Germinal center (tissue), 1 donor: Measurements from ENCODE around the gene TMEM126B.
A peak's percentile ranks its signal among the peaks of the same experiment; 100 is the strongest.
"Not testable (repeated sequence)": the region's sequence is repeated elsewhere in the genome, so short reads cannot be mapped to it uniquely, and the experiment has no call there.

Source experiments
- DNase-seq: peaks from one replicate; pipeline ENCODE4 v3.0.0; 2012; ENCODE audit warnings: mixed read lengths, low spot score

The TMEM126B gene

DNA sequence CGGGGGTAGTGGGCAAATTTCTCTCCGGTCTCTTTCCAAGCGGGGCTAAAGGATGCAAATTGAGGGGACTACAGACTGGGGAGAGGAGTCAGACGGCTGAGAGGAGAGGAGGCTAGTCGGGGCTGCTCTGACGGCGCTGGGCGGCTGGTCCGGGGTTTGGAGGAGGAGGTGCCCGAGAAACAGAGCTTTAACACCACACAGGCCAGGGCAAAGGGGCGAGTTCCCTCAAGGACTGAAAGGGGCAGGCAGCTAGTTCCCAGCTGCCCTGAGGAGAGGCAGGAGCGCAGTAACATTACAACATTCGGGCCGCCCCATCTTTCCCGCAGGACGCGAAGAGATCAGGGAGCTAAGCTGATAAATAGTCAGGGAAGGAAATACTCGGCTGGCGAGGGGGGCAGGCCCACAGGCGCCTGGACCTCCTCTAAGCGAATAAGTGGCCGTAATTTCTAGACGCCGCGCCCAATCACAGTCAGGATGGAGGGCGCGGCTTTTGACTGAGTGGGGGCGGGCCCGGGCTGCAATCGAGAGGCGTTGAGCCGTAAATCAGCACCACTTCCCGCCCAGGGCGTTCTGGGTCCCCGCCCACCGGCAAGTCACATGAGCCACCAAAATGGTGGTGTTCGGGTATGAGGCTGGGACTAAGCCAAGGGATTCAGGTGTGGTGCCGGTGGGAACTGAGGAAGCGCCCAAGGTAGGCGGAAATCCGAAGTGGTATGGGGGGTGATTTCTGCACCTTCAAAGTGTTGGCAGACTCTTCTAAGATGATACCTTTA is at the start of gene TMEM126B:
Gene TMEM126B (plus strand): TSS at position 596 of the 773 bp plus-strand sequence. CDS start 15 bp downstream, at position 611.
- DNase-seq: peak; percentile 91

- DNase-seq: no peak
Measured at GRCh38 chr11:85582111-85582510, 46.3 kb upstream of the TMEM126B start.

- DNase-seq: no peak
Measured at GRCh38 chr11:85589373-85589772, 39.0 kb upstream of the TMEM126B start.

GRCh38 chr11:85590848-85591483 is 37.4 kb upstream of the TMEM126B start:
- DNase-seq: peak; percentile 3

DNA sequence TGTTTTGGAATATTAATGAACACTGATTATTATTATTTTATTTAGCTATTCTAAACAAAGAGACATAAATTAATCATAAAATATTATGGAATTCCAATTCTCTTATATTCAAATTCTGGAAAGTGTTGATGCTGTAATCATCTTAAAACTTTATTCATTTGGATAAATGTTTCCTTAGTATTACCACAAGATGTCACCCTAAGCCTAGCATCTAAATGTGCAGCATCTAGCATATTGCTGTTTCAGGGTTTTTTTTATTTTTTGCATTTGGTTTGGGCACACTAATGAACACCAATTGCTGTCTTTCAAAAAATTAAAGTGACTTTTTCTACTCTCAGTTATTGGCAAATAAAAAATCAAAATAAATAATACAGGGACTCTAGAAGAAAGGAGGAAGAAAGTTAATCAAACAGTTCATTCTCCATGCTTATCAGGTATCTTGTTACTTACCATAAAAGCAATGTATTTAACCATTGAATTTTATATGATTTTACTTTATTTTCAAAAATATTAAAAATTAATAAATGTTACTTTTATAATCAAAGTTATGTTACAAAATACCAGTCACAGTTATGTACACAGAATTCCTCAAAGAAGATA is 33.0 kb upstream of the TMEM126B start:
- peak; percentile 28 for DNase-seq

DNA sequence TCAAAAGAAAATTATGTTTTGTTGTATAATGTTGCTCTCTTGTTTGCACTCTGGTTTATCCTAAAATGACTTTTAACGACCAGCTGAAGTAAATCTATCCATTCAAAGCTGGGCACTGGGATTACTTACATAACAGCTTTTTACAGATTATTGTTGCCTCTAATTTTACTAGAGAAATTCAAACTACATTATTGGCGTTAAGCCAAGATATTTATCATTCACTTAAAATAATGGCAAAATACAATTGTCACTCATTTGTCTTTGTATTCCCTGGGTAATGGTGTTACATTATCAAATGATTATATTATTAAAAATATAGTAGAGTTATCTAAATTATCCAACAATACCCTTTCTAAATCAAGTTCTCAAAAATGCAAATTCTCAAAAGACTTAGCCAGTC is 31.5 kb upstream of the TMEM126B start:
- DNase-seq: no peak

- no peak for DNase-seq
Measured at GRCh38 chr11:85599083-85599482, 29.3 kb upstream of the TMEM126B start.

GRCh38 chr11:85602526-85603213 is 25.7 kb upstream of the TMEM126B start:
- no peak for DNase-seq

DNA sequence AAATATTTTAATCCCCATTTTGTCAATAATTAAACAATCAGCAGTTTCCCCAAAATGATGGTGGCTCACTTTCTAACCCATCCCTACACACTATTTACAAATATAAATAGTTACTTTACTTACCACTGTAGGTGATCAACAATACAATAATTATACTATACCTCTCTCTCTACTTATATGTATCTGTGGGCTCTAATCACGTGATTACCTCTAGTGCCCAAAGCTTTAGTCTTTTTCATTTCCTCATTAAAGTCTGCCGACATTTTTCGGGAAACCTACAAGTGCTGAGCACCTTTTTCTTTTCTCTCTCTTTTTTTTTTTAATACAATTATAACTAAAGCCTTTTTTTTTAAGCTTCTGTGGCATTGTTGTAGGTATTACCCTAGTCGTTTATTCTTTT is 25.2 kb upstream of the TMEM126B start:
- DNase-seq: no peak

DNA sequence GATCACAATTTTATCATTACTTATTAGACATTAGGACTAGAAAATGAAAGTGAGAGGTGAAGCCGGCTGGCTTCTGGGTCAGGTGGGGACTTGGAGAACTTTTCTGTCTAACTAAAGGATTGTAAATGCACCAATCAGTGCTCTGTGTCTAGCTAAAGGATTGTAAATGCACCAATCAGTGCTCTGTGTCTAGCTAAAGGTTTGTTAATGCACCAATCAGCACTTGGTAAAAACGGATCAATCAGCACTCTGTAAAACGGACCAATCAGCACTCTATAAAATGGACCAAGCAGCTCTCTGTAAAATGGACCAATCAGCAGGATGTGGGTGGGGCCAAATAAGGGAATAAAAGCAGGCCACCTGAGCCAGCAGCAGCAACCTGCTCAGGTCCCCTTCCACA is 22.2 kb upstream of the TMEM126B start:
- DNase-seq: not testable (repeated sequence)

GRCh38 chr11:85608621-85609020 is 19.8 kb upstream of the TMEM126B start:
- DNase-seq: not testable (repeated sequence)

- DNase-seq: not testable (repeated sequence)
Measured at GRCh38 chr11:85609286-85609685, 19.1 kb upstream of the TMEM126B start.

GRCh38 chr11:85611643-85612042 is 16.8 kb upstream of the TMEM126B start:
- DNase-seq: not testable (repeated sequence)

- DNase-seq: no peak
Measured at GRCh38 chr11:85619499-85619898, 8.9 kb upstream of the TMEM126B start.

- no peak for DNase-seq
Measured at GRCh38 chr11:85620256-85620655, 8.1 kb upstream of the TMEM126B start.

DNA sequence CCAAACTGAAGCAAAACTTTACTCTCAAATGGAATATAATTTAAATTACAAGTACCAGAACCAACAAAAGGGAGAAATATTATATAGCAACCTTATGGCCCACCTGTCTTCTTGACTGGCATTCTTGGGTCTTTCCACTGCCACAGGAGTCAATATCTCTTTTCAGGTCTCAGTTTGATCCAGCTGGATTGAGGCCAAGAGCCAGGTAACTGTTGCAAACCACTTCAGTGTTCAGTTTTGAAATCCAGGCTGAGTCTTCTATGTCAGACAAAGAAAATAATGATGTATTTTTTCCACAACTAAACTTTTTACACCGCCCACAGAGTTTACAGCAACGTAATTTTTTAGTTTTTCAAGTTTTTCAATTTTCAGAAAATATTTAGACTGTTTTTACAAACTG is 1.9 kb upstream of the TMEM126B start:
- DNase-seq: no peak

DNA sequence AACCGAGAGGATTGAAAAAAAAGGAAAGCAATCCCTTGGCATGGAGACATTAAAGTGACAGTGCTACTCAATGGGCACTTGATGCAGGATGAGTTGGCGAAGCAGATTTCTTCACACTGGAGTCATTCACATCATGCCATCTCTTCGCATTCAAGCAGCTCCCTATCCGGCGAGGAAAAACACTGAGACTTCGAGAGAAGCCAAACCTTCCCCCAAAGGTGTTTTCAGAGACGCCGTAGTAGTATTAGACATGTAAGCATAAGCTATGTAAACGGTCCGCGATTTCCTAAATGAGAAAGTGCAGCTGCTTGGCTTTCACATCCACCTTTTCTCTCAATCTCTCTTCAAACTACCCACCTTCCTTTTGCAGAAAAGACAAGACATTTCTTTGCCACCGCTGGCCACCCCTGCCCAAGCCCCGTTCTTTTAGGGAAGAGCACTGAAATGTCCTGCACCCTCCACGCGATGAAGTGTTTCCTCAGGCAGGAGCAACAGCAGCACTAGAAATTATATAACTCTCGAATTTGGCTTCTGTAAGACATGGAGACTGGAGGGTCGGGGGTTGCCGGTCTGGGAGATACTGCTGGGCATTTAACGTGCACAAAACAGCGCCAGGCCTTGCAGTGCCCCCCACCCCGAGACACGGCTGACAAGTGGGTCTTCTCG is 928 bp upstream of the TMEM126B start, which contains the start of gene DLG2:
Gene DLG2 (minus strand): TSS at position 13 of the 666 bp plus-strand sequence.
- DNase-seq: no peak

- DNase-seq: no peak
Measured at GRCh38 chr11:85628771-85629341, 463 bp downstream of the TMEM126B start.

DNA sequence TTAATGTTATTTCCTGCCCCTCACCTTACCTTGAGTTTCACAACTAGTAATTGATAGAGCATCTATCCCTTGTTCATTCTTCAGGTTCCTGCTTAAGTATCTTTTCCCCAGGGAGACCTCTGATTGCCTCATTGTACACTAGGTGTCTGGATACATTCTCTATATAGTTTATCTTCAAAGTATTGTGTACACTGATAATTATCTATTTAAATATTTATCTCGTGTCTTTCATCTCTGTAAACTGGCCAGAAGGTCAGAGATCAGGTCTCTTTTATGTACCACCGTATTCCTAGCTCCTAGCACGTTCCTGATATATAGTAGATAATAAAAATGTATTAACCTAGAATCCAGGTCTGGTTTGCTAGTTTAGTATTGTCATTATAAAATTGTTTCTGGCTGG is 6.4 kb downstream of the TMEM126B start:
- DNase-seq: no peak

DNA sequence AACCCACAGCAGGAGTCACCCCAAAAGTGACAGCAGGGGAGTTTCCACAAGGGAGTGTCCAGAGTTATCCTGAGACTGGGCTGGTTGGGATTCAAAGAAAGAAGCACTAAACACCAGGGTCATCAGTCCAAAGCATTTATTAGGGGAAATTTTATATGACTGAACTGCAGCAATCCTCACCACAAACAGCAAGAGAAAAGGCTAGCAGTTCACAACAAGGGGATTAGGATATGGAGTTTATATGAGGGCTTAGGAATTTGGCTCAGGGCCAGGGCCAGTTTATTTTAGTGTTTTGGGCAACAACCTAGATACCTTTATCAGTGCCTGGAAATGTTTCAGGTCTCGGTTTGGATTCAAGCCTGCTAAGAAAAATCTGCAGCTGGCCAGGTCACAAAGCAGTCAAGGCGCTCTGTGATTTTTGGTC is 14.8 kb downstream of the TMEM126B start:
- DNase-seq: no peak

- no peak for DNase-seq
Measured at GRCh38 chr11:85647078-85647477, 18.7 kb downstream of the TMEM126B start.
